MG63 (cell line): ENCODE data around the gene DUSP2. TPM values are rescaled to one million over a fixed set of nuclear protein-coding genes. Genes with fewer than 3 reads are reported as not detected.

Experiments used
- DNase-seq: peaks from one replicate; pipeline ENCODE4 v3.0.0-alpha.2; 2020
- H3K27me3 ChIP-seq: fragments of 250-450 bp; sonication (Bioruptor Pico); 2 replicates; pipeline ENCODE4 v1.5.1; 2020; ENCODE audit warnings: mild to moderate bottlenecking, moderate library complexity
- H3K36me3 ChIP-seq: fragments of 250-450 bp; sonication (Bioruptor Pico); 2 replicates; pipeline ENCODE4 v1.5.1; 2020; ENCODE audit warnings: mild to moderate bottlenecking, moderate library complexity
- H3K4me3 ChIP-seq: fragments of 250-450 bp; sonication (Bioruptor Pico); 2 replicates; pipeline ENCODE4 v1.5.1; 2020; ENCODE audit warnings: mild to moderate bottlenecking, moderate library complexity
- H3K9me3 ChIP-seq: fragments of 250-450 bp; sonication (Bioruptor Pico); 2 replicates; pipeline ENCODE4 v1.5.1; 2020; ENCODE audit warnings: mild to moderate bottlenecking, moderate library complexity
- total RNA-seq: library from RNA; depleted of rRNA; stranded (reverse); fragments of >200 nt; shearing (Covaris generic); gene quantifications from 2 replicates; pipeline ENCODE4 v1.2.3, GENCODE V29; 2014; ENCODE audit warnings: low replicate concordance; rRNA removed

The DUSP2 gene
- total RNA-seq, 1 experiment from 2014 or later, result 8.7 TPM

DNA sequence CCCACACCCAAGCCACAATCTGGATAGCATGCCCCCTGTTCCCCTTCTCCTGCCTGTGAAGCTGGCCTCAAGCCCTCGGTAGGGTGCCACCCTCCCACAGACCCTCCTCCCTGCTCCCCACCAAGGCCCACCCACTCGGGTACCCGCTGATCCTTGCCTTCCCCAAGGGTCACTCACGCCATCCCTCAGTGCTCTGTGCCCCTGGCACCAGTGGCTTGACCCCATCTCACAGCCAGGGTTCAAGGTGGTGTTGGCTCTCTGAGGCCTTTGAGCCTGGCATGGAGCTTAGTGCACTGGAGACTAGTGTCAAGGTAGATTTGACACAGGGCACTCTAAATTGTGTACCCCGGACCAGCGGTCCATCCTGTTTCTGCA lies 40.8 kb downstream of the DUSP2 start:
- H3K27me3 ChIP-seq, result no peaks in the 10 kb centered on the region
- H3K36me3 ChIP-seq, result no peaks in the 10 kb centered on the region
- DNase-seq, result no peak
- peaks cover 2% of the 10 kb centered on the region; the same call in 1 of the 2 replicates for H3K9me3 ChIP-seq
- H3K4me3 ChIP-seq, result no peak overlapping the region

DNA sequence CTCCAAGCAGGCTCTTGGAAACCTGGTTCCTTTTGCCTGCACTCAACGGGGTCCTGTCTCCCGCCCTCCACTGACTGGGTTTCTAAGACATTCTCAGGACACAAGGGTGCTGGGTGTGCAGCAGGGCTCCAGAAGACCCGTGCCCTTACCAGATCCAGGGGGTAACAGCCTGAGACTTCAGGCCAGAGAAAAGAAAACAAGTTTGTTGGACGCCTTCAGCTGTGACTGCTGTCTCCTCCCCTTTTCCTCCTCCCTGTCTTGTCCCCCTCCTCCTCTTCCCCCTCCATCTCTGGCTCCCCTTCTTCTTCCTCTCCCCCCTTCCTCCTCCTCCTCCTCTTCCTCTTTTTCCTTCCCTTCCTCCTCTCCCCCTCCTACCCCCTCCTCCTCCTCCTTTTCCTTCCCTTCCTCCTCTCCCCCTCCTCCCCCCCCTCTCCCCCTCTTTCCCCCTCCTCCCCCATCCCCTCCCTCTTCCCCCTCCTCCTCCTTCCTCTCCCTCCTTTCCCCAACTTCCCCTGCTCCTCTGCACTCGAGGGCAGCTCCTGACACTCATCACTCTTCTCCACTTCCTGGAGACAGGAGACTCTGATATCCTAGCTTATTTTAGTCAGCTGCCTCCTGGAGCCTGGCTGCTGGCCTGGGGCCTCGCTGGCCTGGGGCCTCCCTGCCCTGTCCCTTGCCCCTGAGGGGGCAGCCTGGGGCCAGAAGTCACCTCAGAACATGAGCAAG lies 41.3 kb downstream of the DUSP2 start:
- Histone ChIP-seq H3K36me3 (no peaks in the 10 kb centered on the region), H3K9me3 (peaks cover 2% of the 10 kb centered on the region; the same call in 1 of the 2 replicates), H3K4me3 (no peak overlapping the region), H3K27me3 (no peaks in the 10 kb centered on the region)
- no peak for DNase-seq

DNA sequence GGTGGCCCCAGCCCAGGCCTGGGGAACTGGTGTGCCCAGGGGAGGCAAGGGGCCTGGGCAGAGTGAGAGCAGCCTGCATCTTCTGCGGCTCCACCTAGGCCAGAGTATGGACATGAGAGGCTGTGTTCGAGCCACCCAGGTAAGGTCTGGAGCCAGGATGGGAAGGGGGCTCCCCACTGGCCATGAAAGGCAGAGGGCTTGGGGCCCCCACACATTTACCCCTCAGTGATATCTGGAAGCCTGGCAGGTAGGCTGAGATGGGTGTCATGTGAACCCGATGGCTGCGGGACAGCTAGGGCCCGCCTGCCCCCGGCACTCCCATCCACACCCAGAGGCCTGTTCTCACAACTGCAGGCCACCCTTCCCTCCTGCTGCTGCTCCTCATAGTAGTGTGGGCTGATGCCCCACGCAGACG lies 42.0 kb downstream of the DUSP2 start:
- DNase-seq, result no peak
- Histone ChIP-seq H3K9me3 (peaks cover 2% of the 10 kb centered on the region; the same call in 1 of the 2 replicates), H3K27me3 (no peaks in the 10 kb centered on the region), H3K4me3 (no peak overlapping the region), H3K36me3 (no peaks in the 10 kb centered on the region)

DNA sequence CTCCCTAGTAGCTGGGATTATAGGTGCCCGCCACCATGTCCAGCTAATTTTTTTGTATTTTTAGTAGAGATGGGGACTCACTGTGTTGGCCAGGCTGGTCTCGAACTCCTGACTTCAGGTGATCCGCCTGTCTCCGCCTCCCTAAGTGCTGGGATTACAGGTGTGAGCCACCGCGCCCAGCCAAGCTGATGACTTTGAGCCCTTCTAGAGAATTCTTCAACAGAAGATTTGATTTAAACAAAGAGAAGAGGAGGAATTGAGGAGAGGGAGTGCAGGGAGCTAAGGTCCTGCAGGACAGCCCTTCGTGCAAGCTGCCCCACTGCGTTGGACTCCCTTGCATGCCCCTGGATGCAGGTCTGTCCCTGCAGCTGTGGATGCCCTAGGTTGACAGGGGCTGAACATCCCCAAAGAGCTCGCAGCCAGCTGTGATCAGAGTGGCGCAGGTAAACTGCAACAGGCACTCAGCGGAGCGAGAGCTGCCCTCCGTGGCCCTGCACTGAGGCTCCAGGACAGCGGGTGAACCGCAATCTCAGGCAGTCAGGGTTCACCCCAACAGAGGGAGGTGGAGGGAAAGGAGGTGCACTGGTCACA lies 42.5 kb downstream of the DUSP2 start:
- Histone ChIP-seq H3K4me3 (no peak overlapping the region), H3K27me3 (no peaks in the 10 kb centered on the region), H3K9me3 (peaks cover 2% of the 10 kb centered on the region; the same call in 1 of the 2 replicates), H3K36me3 (no peaks in the 10 kb centered on the region)
- no peak for DNase-seq

DNA sequence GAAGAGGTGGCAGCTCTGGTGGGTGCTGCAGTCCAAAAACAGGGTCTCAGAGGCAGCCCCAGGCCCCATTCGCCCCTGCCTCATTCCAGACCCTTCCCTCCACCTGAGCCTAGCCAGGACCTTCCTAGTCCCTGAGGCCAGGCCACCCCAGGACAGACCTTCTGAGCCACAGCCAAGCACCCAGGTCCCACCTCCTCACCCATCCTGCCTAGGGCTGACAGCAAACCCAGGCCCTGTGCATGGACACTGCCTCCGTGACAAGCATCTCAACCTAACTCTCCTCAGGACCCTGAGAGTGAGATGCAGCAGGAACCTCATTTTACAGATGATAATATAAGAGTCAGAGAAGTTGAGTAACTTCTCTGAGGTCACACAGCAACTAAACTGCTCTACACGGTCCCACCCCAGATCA lies 44.3 kb downstream of the DUSP2 start:
- Histone ChIP-seq H3K4me3 (no peak overlapping the region), H3K9me3 (peaks cover 2% of the 10 kb centered on the region; the same call in 1 of the 2 replicates), H3K27me3 (no peaks in the 10 kb centered on the region), H3K36me3 (no peaks in the 10 kb centered on the region)
- DNase-seq, result no peak

DNA sequence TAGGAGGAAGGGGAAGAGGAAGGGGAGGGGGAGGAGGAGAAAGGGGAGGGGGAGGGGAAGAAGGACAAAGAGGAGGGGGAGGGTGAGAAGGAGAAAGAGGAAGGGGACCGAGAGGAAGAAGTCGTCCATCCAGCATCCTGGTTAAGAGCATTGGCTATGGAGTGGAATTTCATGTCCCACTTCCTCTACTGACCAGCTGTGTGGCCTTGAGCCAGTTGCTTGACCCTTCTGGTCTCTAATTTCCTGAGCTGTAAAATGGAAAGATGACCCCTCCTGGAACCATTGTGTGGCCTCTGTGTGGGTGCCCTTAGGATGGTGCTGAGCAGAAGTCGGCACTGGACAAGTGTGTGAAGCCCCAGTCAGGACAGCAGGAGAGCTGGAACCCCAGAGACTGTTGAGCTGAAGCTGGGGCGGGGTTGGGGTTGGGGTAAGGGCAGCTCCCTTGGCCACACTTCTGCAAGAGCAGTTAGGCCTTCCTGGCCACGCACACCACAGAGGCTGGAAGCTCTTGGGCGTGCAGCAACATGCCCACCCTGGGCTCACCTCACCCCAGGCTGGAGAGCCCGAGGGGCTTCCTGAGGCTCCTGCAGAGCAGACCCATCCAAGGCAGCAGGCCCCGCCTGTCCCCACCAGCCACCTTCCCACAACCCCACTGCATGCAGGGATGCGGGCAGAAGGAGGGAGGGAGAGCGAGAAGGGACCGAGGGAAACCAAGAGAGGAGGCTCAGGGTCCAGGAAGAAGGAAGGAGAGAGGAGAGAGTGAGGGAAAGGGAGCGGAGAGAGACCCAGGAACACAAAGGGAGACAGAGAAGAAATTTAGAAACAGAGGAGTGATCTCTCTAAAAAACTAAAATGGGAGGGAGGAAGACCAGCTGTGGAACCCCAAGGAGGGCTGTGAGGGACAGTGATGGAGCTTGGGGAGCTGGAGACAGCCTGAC lies 45.1 kb downstream of the DUSP2 start:
- no peaks in the 10 kb centered on the region for H3K36me3 ChIP-seq
- DNase-seq, result no peak
- H3K9me3 ChIP-seq, result no peaks in the 10 kb centered on the region
- H3K27me3 ChIP-seq, result no peaks in the 10 kb centered on the region
- no peak overlapping the region for H3K4me3 ChIP-seq

DNA sequence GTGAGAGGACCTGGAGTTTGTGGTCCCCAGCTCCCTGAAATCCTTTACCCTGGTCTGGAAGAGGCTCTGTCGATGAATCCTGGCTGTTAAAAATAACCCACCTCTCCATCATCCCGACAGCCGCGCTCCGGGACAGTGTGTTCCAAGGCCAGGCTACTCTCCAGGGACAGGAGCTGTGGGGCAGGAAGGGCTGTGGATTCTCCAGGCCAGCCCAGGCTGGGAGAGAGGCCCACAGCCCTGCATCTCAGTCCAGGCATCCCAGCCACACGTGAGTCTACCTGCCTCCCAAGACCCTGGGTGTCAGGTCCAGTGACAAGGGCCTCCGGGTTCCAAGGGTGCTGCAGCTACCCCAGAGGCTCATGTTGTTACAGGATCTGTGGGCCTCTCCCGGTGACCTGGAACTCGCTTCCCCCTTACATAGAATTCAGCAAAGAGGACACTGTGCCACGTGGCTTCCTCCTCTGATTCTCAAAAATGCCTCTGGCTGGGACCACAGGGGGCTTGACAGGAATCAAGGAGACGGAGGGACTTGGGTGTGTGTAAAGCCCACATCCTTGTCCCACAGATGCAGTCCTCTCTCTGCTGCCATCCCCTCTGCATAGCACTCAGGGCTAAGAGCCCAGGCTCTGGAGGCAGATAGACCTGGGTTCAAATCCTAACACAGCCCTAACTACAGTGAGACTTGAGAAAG lies 46.2 kb downstream of the DUSP2 start:
- no peaks in the 10 kb centered on the region for H3K36me3 ChIP-seq
- no peak overlapping the region for H3K4me3 ChIP-seq
- H3K27me3 ChIP-seq, result no peaks in the 10 kb centered on the region
- no peaks in the 10 kb centered on the region for H3K9me3 ChIP-seq
- no peak for DNase-seq

DNA sequence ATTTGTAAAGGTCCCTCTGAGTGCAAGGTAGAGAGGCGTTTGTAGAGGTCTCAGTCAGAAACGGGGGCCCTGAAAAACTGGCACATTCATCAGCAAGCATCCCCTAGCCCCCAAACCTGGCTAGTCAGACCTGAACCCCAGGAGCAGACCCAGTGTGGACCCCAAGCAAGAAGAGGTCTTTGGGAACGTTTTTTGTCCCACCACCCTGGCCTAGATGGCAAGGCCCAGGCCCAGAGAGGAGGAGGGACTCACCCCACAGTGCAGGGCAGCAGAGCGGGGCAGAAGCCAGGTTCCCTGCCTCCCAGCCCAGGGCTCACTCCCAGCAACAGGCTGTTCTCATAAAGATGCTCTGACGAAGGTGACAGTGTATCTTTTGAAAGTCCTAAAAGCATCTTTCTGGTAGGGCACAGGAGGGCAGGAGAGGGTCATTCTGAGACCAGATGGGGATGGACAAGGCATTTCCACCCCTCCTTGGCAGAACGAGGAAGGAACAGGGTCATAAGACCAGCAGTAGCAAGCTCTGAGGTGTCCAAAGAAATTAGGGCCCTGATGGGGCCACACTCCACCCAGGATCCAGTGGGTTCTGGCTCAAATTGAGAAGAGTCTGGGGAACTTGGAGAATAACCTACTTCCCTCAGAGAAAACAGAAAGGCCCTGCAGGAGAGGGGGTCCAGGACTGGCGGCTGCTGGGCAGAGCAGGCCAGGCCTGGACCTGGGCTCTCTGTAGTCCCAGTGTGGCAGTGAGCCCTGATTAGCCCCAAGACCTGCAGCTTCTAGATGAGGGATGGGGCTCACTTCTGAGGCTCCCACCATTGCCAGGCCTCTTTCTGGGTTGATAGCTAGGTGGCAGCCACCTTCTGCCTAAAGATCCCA lies 47.1 kb downstream of the DUSP2 start:
- Histone ChIP-seq H3K36me3 (no peaks in the 10 kb centered on the region), H3K27me3 (no peaks in the 10 kb centered on the region), H3K9me3 (no peaks in the 10 kb centered on the region), H3K4me3 (no peak overlapping the region)
- no peak for DNase-seq

DNA sequence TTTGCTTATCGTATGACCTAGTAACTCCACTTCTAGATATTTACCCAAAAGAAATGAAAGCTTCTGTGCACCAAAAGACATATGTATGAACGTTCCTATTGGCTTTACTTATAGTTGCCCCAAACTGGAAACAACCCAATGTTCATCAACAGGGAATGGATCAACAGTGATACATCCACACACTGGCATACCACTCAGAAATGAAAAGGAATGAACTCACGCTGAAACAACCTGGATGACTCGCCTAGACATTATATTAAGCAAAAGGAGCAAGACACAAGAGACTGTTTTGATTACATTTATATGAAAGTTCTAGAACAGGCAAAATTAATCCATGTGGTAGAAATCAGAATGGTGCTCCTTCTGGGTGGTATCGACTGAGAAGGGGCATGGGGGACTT lies 47.8 kb downstream of the DUSP2 start:
- no peaks in the 10 kb centered on the region for H3K9me3 ChIP-seq
- no peaks in the 10 kb centered on the region for H3K27me3 ChIP-seq
- H3K4me3 ChIP-seq, result no peak overlapping the region
- no peak for DNase-seq
- no peaks in the 10 kb centered on the region for H3K36me3 ChIP-seq

DNA sequence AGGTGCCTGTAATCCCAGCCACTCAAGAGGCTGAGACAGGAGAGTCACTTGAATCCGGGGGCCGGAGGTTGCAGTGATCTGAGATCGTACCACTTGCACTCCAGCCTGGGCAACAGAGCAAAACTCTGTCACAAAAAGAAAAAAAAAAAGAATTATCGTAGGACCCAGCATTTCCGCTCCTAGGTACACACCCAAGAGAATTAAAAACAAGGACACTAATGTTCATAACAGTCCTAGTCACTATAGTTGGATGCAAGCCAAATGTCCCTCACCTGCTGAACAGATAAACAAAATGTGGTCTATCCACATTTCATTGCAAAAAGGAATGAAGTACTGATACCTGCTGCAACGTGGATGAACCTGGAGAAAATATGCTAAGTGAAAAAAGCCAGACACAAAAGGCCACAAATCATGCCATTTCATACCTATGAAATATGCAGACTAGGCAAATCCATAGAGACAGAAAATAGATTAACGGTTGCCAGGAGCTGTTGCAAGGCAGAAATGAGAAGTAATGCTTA lies 50.1 kb downstream of the DUSP2 start:
- Histone ChIP-seq H3K27me3 (no peaks in the 10 kb centered on the region), H3K9me3 (no peaks in the 10 kb centered on the region), H3K4me3 (no peak overlapping the region), H3K36me3 (no peaks in the 10 kb centered on the region)
- DNase-seq, result no peak

DNA sequence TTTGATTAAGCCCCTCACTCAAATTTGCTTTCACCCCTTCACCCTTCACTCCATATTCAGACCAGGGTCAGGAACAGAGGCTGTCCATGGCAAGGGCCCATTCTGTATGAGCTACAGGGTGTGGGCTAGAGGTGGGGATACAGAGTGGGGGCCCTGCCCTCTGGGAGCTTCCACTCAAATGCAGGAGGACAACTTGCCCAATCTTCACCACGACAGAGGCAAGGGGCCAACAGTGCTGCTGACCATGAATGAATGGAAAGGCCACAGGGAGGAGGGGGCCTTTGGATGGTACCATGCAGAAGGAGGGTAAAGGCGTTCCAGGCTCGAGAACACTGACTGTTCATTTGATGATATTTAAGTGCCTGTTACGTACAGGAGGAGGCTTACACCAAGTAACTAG lies 51.7 kb downstream of the DUSP2 start:
- no peaks in the 10 kb centered on the region for H3K9me3 ChIP-seq
- no peak overlapping the region for H3K4me3 ChIP-seq
- DNase-seq, result no peak
- no peaks in the 10 kb centered on the region for H3K27me3 ChIP-seq
- no peaks in the 10 kb centered on the region for H3K36me3 ChIP-seq

Other genes with a start within 250 kb of the DUSP2 start
- gene ANKRD36C, start 153.6 kb downstream of the DUSP2 start, total RNA-seq, result 6.1 and 10.3 TPM in 2 replicates
- not detected in 2 replicates for gene GPAT2, start 110.5 kb downstream of the DUSP2 start, total RNA-seq
- gene ADRA2B, start 28.9 kb downstream of the DUSP2 start, total RNA-seq, result 0.03 TPM in 1 of 2 replicates, not detected in the other
- gene ASTL, start 6.9 kb downstream of the DUSP2 start, total RNA-seq, result not detected in 2 replicates
- gene STARD7, start 63.4 kb upstream of the DUSP2 start, total RNA-seq, result 100 and 113 TPM in 2 replicates
- gene TMEM127, start 120.6 kb upstream of the DUSP2 start, total RNA-seq, result 3.7 and 7.3 TPM in 2 replicates
- gene CIAO1, start 120.8 kb upstream of the DUSP2 start, total RNA-seq, result 76.2 and 103 TPM in 2 replicates
- gene SNRNP200, start 160.1 kb upstream of the DUSP2 start, total RNA-seq, result 56.6 and 56.9 TPM in 2 replicates
- gene ITPRIPL1, start 179.9 kb upstream of the DUSP2 start, total RNA-seq, result 4.7 TPM in 2 replicates
- gene NCAPH, start 190.3 kb upstream of the DUSP2 start, total RNA-seq, result 31.5 and 34.2 TPM in 2 replicates